Prostate gland (tissue), 2 donors: ENCODE data around the gene PTGES3.
A peak's percentile ranks its signal among the peaks of the same experiment; 100 is the strongest.

Source experiments
- POLR2AphosphoS5 ChIP-seq: sonication (generic); formaldehyde crosslinking; IDR thresholded peaks from one replicate; pipeline ENCODE4 v1.6.1; 2017; ENCODE audit warnings: antibody characterized with exemption
- TF ChIP-seq, protein P1 (sequence below), 4 experiments: fragments of 200-600 bp in 2 of 4; fragments of 450-650 bp in 2 of 4; sonication (generic) in 2 of 4; IDR thresholded peaks; 1 replicate in 3 of 4; 2 replicates in 1 of 4; pipeline ENCODE4 v1.5.1; 2016 to 2019; ENCODE audit warnings: antibody characterized with exemption in 4 of 4, mild to moderate bottlenecking in 2 of 4, moderate library complexity in 2 of 4

GRCh38 chr12:56723889-56724700 is 36.0 kb upstream of the PTGES3 start:
- TF ChIP-seq, protein P1, sequence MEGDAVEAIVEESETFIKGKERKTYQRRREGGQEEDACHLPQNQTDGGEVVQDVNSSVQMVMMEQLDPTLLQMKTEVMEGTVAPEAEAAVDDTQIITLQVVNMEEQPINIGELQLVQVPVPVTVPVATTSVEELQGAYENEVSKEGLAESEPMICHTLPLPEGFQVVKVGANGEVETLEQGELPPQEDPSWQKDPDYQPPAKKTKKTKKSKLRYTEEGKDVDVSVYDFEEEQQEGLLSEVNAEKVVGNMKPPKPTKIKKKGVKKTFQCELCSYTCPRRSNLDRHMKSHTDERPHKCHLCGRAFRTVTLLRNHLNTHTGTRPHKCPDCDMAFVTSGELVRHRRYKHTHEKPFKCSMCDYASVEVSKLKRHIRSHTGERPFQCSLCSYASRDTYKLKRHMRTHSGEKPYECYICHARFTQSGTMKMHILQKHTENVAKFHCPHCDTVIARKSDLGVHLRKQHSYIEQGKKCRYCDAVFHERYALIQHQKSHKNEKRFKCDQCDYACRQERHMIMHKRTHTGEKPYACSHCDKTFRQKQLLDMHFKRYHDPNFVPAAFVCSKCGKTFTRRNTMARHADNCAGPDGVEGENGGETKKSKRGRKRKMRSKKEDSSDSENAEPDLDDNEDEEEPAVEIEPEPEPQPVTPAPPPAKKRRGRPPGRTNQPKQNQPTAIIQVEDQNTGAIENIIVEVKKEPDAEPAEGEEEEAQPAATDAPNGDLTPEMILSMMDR (IDR thresholded peaks at IDR 0.05), result no peak
- peak; percentile 76 for TF ChIP-seq POLR2AphosphoS5
